ENCODE results near the gene GATD1. TPM values are rescaled to one million over a fixed set of nuclear protein-coding genes. Genes with fewer than 3 reads are reported as not detected.

GATD1 gene
- total and polyA plus RNA-seq, 4 donors = 22.1 to 63.1 (median 39.1) TPM

- DNase-seq (no peak), ATAC-seq (ENCODE audit: insufficient read depth, low FRiP score) (no peak)
Measured at GRCh38 chr11:810040-810567, 32.8 kb upstream of the GATD1 start.

GRCh38 chr11:809287-810039, 32.2 kb upstream of the GATD1 start, which contains the start of gene RPLP2:
RPLP2 (plus strand) TSS chr11:809967; CDS start chr11:810235, 268 bp downstream.
- Histone ChIP-seq H3K4me1 (ENCODE audit: control insufficient read depth in 5 of 5, insufficient read depth in 5 of 5, low read length in 5 of 5) (peaks cover 6 to 26% (median 11%) of the 10 kb centered on the region in 5 donors), H3K9me3 (ENCODE audit: control insufficient read depth in 4 of 4, insufficient read depth in 3 of 4, low read length in 3 of 4) (no peaks in the 10 kb centered on the region), H3K27ac (ENCODE audit: low read depth in 1 of 2, low read length in 1 of 2) (peak within 1 kb of the TSS; percentile 94 to 97), H3K36me3 (ENCODE audit: control insufficient read depth in 4 of 4, insufficient read depth in 4 of 4, low read length in 4 of 4) (peaks cover 0 to 25% (median 14%) of the 10 kb centered on the region in 4 donors), H3K27me3 (ENCODE audit: control insufficient read depth in 3 of 3, insufficient read depth in 3 of 3, low read length in 2 of 3) (no peaks in the 10 kb centered on the region), H3K4me3 (peak within 1 kb of the TSS; percentile 98), H3K9ac (ENCODE audit: insufficient read depth in 1 of 2, low read length in 2 of 2) (peak within 1 kb of the TSS; percentile 79 to 86)
- WGBS, 2 donors = 0% methylated on average over 57 to 81 of the region's 81 CpGs
- DNase-seq = peak; percentile 98 to 99 (median 99)
- TF ChIP-seq CTCF (IDR thresholded peaks at IDR 0.05; ENCODE audit: control extremely low read depth, extremely low read depth) = no peak
- peak; percentile 91 for ATAC-seq (ENCODE audit: insufficient read depth, low FRiP score)

More at GRCh38 chr11:810040-810567, 32.8 kb upstream of the GATD1 start:
- no peaks in the 10 kb centered on the region for H3K9me3 ChIP-seq (ENCODE audit: control insufficient read depth in 4 of 4, insufficient read depth in 3 of 4, low read length in 3 of 4)
- H3K27me3 ChIP-seq (ENCODE audit: control insufficient read depth in 3 of 3, insufficient read depth in 3 of 3, low read length in 2 of 3) = no peaks in the 10 kb centered on the region
- peak overlapping the region; percentile 61 to 86 for H3K9ac ChIP-seq (ENCODE audit: insufficient read depth in 1 of 2, low read length in 2 of 2)
- peaks cover 5 to 23% (median 9%) of the 10 kb centered on the region in 5 donors for H3K4me1 ChIP-seq (ENCODE audit: control insufficient read depth in 5 of 5, insufficient read depth in 5 of 5, low read length in 5 of 5)
- WGBS, 2 donors = 0% methylated on average over 45 to 55 of the region's 55 CpGs
- H3K4me3 ChIP-seq = peak overlapping the region; percentile 98
- H3K36me3 ChIP-seq (ENCODE audit: control insufficient read depth in 4 of 4, insufficient read depth in 4 of 4, low read length in 4 of 4) = peaks cover 0 to 25% (median 14%) of the 10 kb centered on the region in 4 donors
- peak overlapping the region; percentile 94 to 97 for H3K27ac ChIP-seq (ENCODE audit: low read depth in 1 of 2, low read length in 1 of 2)
- TF ChIP-seq CTCF (IDR thresholded peaks at IDR 0.05; ENCODE audit: control extremely low read depth, extremely low read depth) = no peak

GRCh38 chr11:808427-809286, 31.4 kb upstream of the GATD1 start:
- DNase-seq = no peak
- peaks cover 6 to 34% (median 14%) of the 10 kb centered on the region in 5 donors for H3K4me1 ChIP-seq (ENCODE audit: control insufficient read depth in 5 of 5, insufficient read depth in 5 of 5, low read length in 5 of 5)
- peak overlapping the region; percentile 66 for H3K4me3 ChIP-seq
- ATAC-seq (ENCODE audit: insufficient read depth, low FRiP score) = peak; percentile 67
- no peaks in the 10 kb centered on the region for H3K9me3 ChIP-seq (ENCODE audit: control insufficient read depth in 4 of 4, insufficient read depth in 3 of 4, low read length in 3 of 4)
- peaks cover 0 to 24% (median 13%) of the 10 kb centered on the region in 4 donors for H3K36me3 ChIP-seq (ENCODE audit: control insufficient read depth in 4 of 4, insufficient read depth in 4 of 4, low read length in 4 of 4)
- H3K27me3 ChIP-seq (ENCODE audit: control insufficient read depth in 3 of 3, insufficient read depth in 3 of 3, low read length in 2 of 3) = no peaks in the 10 kb centered on the region
- peak overlapping the region; percentile 79 to 86 for H3K9ac ChIP-seq (ENCODE audit: insufficient read depth in 1 of 2, low read length in 2 of 2)
- TF ChIP-seq CTCF (IDR thresholded peaks at IDR 0.05; ENCODE audit: control extremely low read depth, extremely low read depth) = no peak
- peak overlapping the region; percentile 94 to 97 for H3K27ac ChIP-seq (ENCODE audit: low read depth in 1 of 2, low read length in 1 of 2)
- 29 to 37% methylated on average over 31 to 36 of the region's 36 CpGs for WGBS, 2 donors

Measured in lung (tissue), 12 donors.